DOHH2 (cell line): ENCODE data around the gene CBY1.

Experiments
- EZH2phosphoT487 ChIP-seq: fragments of 200-600 bp; sonication (generic); IDR thresholded peaks from 2 replicates; pipeline ENCODE4 v1.6.1; 2017; ENCODE audit warnings: borderline replicate concordance, mild to moderate bottlenecking, antibody characterized with exemption, low read length, moderate library complexity, mixed read lengths
- TF ChIP-seq, protein P1 (sequence below): fragments of 200-600 bp; sonication (generic); IDR thresholded peaks from one replicate; pipeline ENCODE4 v1.5.1; 2014; ENCODE audit warnings: antibody characterized with exemption, mild to moderate bottlenecking, low read depth, low read length; ENCODE audit not compliant: poor library complexity, severe bottlenecking

DNA sequence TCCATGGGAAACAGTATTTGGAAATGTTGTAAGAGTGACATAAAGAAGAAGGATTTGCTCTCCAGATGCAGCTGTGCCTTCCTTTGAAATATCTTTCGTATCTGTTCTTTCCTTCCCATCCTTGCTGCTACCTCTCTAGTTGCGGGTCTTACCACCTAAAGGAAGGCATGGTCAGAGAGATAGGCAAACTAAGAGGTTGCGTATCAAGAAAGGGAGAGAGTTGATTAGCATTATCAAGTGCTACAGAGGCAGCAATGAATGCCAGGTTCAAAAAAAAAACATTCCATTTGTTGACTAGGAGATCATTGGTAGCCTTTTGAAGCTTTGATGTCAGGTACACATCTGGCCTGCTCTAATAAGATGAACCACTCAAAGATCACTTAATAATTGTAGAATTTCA lies 53.9 kb downstream of the CBY1 start:
- TF ChIP-seq, protein P1, sequence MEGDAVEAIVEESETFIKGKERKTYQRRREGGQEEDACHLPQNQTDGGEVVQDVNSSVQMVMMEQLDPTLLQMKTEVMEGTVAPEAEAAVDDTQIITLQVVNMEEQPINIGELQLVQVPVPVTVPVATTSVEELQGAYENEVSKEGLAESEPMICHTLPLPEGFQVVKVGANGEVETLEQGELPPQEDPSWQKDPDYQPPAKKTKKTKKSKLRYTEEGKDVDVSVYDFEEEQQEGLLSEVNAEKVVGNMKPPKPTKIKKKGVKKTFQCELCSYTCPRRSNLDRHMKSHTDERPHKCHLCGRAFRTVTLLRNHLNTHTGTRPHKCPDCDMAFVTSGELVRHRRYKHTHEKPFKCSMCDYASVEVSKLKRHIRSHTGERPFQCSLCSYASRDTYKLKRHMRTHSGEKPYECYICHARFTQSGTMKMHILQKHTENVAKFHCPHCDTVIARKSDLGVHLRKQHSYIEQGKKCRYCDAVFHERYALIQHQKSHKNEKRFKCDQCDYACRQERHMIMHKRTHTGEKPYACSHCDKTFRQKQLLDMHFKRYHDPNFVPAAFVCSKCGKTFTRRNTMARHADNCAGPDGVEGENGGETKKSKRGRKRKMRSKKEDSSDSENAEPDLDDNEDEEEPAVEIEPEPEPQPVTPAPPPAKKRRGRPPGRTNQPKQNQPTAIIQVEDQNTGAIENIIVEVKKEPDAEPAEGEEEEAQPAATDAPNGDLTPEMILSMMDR = no peak
- no peak for TF ChIP-seq EZH2phosphoT487
